GM23338 (cell line): Measurements from ENCODE around the gene RIT2. TPM values are rescaled to one million over a fixed set of nuclear protein-coding genes. Genes with fewer than 3 reads are reported as not detected.

Experiments
- ATAC-seq: fragments of 200-7000 bp; cut with Tn5 transposase; 3 replicates; pipeline ENCODE4 v1.9.1; 2020
- DNase-seq: peaks from one replicate; pipeline ENCODE4 v3.0.0-alpha.2; 2015; ENCODE audit warnings: low spot score
- H2AFZ ChIP-seq: fragments of 200-600 bp; sonication (generic); 2 replicates; pipeline ENCODE4 v1.8.0; 2016; ENCODE audit warnings: antibody characterized with exemption, mild to moderate bottlenecking, moderate library complexity
- H3F3A ChIP-seq: fragments of 200-600 bp; sonication (generic); replicated peaks from 2 replicates; pipeline ENCODE4 v1.8.0; 2017; ENCODE audit warnings: antibody characterized with exemption, mixed run types, low read depth
- H3K27ac ChIP-seq: fragments of 200-600 bp; sonication (generic); 2 replicates; pipeline ENCODE4 v1.6.1; 2016; ENCODE audit warnings: low read depth
- H3K27me3 ChIP-seq: fragments of 200-600 bp; sonication (generic); 2 replicates; pipeline ENCODE4 v1.8.0; 2016; ENCODE audit warnings: mild to moderate bottlenecking, mixed run types, moderate library complexity; ENCODE audit not compliant: insufficient read depth
- H3K36me3 ChIP-seq: fragments of 200-600 bp; sonication (generic); 2 replicates; pipeline ENCODE4 v1.8.0; 2016; ENCODE audit warnings: mild to moderate bottlenecking; ENCODE audit not compliant: insufficient read depth
- H3K4me1 ChIP-seq: fragments of 200-600 bp; sonication (generic); 2 replicates; pipeline ENCODE4 v1.8.0; 2016; ENCODE audit warnings: mild to moderate bottlenecking, moderate library complexity; ENCODE audit not compliant: insufficient read depth
- H3K4me2 ChIP-seq: fragments of 200-600 bp; sonication (generic); 2 replicates; pipeline ENCODE4 v1.7.1; 2017; ENCODE audit warnings: mixed run types
- H3K4me3 ChIP-seq: fragments of 200-600 bp; sonication (generic); 2 replicates; pipeline ENCODE4 v1.6.1; 2016; ENCODE audit warnings: mixed run types
- H3K79me2 ChIP-seq: fragments of 200-600 bp; sonication (generic); replicated peaks from 2 replicates; pipeline ENCODE4 v1.8.0; 2017; ENCODE audit warnings: mild to moderate bottlenecking; ENCODE audit not compliant: insufficient read depth
- H3K9me2 ChIP-seq: fragments of 200-600 bp; sonication (generic); 2 replicates; pipeline ENCODE4 v1.8.0; 2017; ENCODE audit not compliant: insufficient read depth
- H4K20me1 ChIP-seq: fragments of 200-600 bp; sonication (generic); replicated peaks from 2 replicates; pipeline ENCODE4 v1.8.0; 2017; ENCODE audit warnings: mild to moderate bottlenecking; ENCODE audit not compliant: insufficient read depth
- H3K27ac Mint-ChIP-seq: 2 replicates; pipeline ENCODE4 v1.8.0; 2020; ENCODE audit warnings: inconsistent platforms, mild to moderate bottlenecking, moderate library complexity, mixed read lengths
- H3K27me3 Mint-ChIP-seq: 3 replicates; pipeline ENCODE4 v1.8.0; 2022; ENCODE audit warnings: low read depth, mild to moderate bottlenecking, moderate library complexity, mixed read lengths, inconsistent platforms; ENCODE audit not compliant: insufficient read depth, poor library complexity
- H3K36me3 Mint-ChIP-seq: 3 replicates; pipeline ENCODE4 v1.8.0; 2021; ENCODE audit warnings: low read depth, mild to moderate bottlenecking, inconsistent platforms, moderate library complexity, mixed read lengths
- H3K4me1 Mint-ChIP-seq: 3 replicates; pipeline ENCODE4 v1.8.0; 2020; ENCODE audit warnings: mild to moderate bottlenecking, inconsistent platforms, mixed read lengths
- H3K4me3 Mint-ChIP-seq: 3 replicates; pipeline ENCODE4 v1.8.0; 2021; ENCODE audit warnings: moderate library complexity, mild to moderate bottlenecking, inconsistent platforms, mixed read lengths
- H3K9me3 Mint-ChIP-seq: 3 replicates; pipeline ENCODE4 v1.8.0; 2020; ENCODE audit warnings: moderate library complexity, mild to moderate bottlenecking, inconsistent platforms, mixed read lengths
- CREB1 ChIP-seq: fragments of 250-450 bp; sonication (Bioruptor Pico); IDR thresholded peaks from 2 replicates; pipeline ENCODE4 v1.5.0; 2020; ENCODE audit warnings: low read depth, mild to moderate bottlenecking, moderate library complexity
- CTCF ChIP-seq, 2 experiments: fragments of 200-600 bp in 1 of 2; sonication (generic) in 1 of 2; conservative IDR thresholded peaks; 2 replicates each; pipeline versions ENCODE4 v1.5.1 to v1.6.1; 2016 to 2017; ENCODE audit warnings: antibody characterized with exemption in 2 of 2, low read depth in 2 of 2, mild to moderate bottlenecking in 2 of 2, moderate library complexity in 1 of 2
- ETS1 ChIP-seq: IDR thresholded peaks from 2 replicates; pipeline ENCODE4 v1.6.1; 2016; ENCODE audit warnings: antibody characterized with exemption
- EZH2 ChIP-seq: fragments of 200-600 bp; sonication (generic); IDR thresholded peaks from one replicate; pipeline ENCODE4 v1.8.0; 2017; ENCODE audit warnings: antibody characterized with exemption, mild to moderate bottlenecking, low read depth; ENCODE audit not compliant: unreplicated experiment
- EZH2phosphoT487 ChIP-seq: fragments of 200-600 bp; sonication (generic); IDR thresholded peaks from one replicate; pipeline ENCODE4 v1.8.1; 2018; ENCODE audit warnings: antibody characterized with exemption; ENCODE audit not compliant: unreplicated experiment
- JUNB ChIP-seq: IDR thresholded peaks from one replicate; pipeline ENCODE4 v1.6.1; 2016; ENCODE audit warnings: antibody characterized with exemption; ENCODE audit not compliant: unreplicated experiment
- NANOG ChIP-seq: IDR thresholded peaks from 2 replicates; pipeline ENCODE4 v1.6.1; 2016; ENCODE audit warnings: antibody characterized with exemption, borderline replicate concordance
- POLR2AphosphoS5 ChIP-seq: IDR thresholded peaks from 2 replicates; pipeline ENCODE4 v1.6.1; 2016; ENCODE audit warnings: antibody characterized with exemption, low read depth
- STAT1 ChIP-seq: IDR thresholded peaks from one replicate; pipeline ENCODE4 v1.6.1; 2016; ENCODE audit warnings: antibody characterized with exemption; ENCODE audit not compliant: unreplicated experiment
- ZNF114 ChIP-seq: fragments of 250-450 bp; sonication (Bioruptor Pico); IDR thresholded peaks from 2 replicates; pipeline ENCODE4 v1.5.0; 2020; ENCODE audit warnings: mild to moderate bottlenecking, moderate library complexity
- ZNF331 ChIP-seq: fragments of 250-450 bp; sonication (Bioruptor Pico); IDR thresholded peaks from 2 replicates; pipeline ENCODE4 v1.5.0; 2020; ENCODE audit warnings: low read depth, mild to moderate bottlenecking, moderate library complexity
- polyA plus RNA-seq: library from polyadenylated mRNA; unstranded; fragments of >200 nt; fragmentation: Nextera tagmentation; extraction: Ambion mirVana; gene quantifications from 2 replicates; pipeline ENCODE4 v1.2.1, GENCODE V29; 2016
- total RNA-seq: library from RNA; depleted of rRNA; stranded (reverse); fragments of >200 nt; shearing (Covaris generic); gene quantifications from 2 replicates; pipeline ENCODE4 v1.2.3, GENCODE V29; 2014
- TF ChIP-seq, protein P1 (sequence below): fragments of 250-450 bp; sonication (Bioruptor Pico); IDR thresholded peaks from 2 replicates; pipeline ENCODE4 v1.5.0; 2020; ENCODE audit warnings: mild to moderate bottlenecking, moderate library complexity
- TF ChIP-seq, protein P2 (sequence below): IDR thresholded peaks from one replicate; pipeline ENCODE4 v1.6.1; 2018; ENCODE audit warnings: antibody characterized with exemption; ENCODE audit not compliant: unreplicated experiment

Gene RIT2
- total and polyA plus RNA-seq, 2 experiments from 2014 or later: 1.9 to 8.8 TPM

DNA sequence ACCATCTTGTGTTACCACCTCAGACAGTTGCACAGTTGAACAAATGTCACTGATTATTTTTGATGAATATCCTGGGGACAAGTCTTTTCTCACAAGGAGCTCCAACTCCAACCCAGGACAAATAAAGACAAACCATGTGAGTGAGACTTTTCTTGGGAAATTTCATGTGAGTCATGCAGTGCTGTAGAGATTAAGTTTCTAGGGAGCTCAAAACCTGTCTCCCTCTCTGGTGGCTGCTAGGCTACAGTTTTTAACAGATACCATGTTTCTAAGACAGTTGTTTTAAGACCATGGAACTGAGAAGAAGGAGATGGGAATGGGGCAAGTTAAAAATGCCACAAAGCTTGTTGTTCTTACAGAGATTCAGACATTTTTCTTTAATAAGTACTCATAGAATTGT lies 255.5 kb downstream of the RIT2 start:
- Mint-ChIP-seq H3K36me3 (no peaks in the 10 kb centered on the region), H3K27me3 (no peaks in the 10 kb centered on the region), H3K27ac (no peak overlapping the region), H3K4me1 (no peaks in the 10 kb centered on the region), H3K9me3 (no peaks in the 10 kb centered on the region), H3K4me3 (no peak overlapping the region)
- Histone ChIP-seq H3K4me3 (no peak overlapping the region), H3K36me3 (no peaks in the 10 kb centered on the region), H3F3A (no peaks in the 10 kb centered on the region), H3K4me1 (peaks cover 2% of the 10 kb centered on the region; the same call in 1 of the 2 replicates), H4K20me1 (no peaks in the 10 kb centered on the region), H3K27ac (no peak overlapping the region), H2AFZ (peak overlapping the region; percentile 54; the same call in 1 of the 2 replicates), H3K79me2 (no peaks in the 10 kb centered on the region), H3K9me2 (0 out of 2 replicates have a peak, but pooled peaks cover 1% of the 10 kb centered on the region), H3K4me2 (no peak overlapping the region), H3K27me3 (no peaks in the 10 kb centered on the region)
- DNase-seq: no peak
- ATAC-seq: no peak
- TF ChIP-seq, protein P1, sequence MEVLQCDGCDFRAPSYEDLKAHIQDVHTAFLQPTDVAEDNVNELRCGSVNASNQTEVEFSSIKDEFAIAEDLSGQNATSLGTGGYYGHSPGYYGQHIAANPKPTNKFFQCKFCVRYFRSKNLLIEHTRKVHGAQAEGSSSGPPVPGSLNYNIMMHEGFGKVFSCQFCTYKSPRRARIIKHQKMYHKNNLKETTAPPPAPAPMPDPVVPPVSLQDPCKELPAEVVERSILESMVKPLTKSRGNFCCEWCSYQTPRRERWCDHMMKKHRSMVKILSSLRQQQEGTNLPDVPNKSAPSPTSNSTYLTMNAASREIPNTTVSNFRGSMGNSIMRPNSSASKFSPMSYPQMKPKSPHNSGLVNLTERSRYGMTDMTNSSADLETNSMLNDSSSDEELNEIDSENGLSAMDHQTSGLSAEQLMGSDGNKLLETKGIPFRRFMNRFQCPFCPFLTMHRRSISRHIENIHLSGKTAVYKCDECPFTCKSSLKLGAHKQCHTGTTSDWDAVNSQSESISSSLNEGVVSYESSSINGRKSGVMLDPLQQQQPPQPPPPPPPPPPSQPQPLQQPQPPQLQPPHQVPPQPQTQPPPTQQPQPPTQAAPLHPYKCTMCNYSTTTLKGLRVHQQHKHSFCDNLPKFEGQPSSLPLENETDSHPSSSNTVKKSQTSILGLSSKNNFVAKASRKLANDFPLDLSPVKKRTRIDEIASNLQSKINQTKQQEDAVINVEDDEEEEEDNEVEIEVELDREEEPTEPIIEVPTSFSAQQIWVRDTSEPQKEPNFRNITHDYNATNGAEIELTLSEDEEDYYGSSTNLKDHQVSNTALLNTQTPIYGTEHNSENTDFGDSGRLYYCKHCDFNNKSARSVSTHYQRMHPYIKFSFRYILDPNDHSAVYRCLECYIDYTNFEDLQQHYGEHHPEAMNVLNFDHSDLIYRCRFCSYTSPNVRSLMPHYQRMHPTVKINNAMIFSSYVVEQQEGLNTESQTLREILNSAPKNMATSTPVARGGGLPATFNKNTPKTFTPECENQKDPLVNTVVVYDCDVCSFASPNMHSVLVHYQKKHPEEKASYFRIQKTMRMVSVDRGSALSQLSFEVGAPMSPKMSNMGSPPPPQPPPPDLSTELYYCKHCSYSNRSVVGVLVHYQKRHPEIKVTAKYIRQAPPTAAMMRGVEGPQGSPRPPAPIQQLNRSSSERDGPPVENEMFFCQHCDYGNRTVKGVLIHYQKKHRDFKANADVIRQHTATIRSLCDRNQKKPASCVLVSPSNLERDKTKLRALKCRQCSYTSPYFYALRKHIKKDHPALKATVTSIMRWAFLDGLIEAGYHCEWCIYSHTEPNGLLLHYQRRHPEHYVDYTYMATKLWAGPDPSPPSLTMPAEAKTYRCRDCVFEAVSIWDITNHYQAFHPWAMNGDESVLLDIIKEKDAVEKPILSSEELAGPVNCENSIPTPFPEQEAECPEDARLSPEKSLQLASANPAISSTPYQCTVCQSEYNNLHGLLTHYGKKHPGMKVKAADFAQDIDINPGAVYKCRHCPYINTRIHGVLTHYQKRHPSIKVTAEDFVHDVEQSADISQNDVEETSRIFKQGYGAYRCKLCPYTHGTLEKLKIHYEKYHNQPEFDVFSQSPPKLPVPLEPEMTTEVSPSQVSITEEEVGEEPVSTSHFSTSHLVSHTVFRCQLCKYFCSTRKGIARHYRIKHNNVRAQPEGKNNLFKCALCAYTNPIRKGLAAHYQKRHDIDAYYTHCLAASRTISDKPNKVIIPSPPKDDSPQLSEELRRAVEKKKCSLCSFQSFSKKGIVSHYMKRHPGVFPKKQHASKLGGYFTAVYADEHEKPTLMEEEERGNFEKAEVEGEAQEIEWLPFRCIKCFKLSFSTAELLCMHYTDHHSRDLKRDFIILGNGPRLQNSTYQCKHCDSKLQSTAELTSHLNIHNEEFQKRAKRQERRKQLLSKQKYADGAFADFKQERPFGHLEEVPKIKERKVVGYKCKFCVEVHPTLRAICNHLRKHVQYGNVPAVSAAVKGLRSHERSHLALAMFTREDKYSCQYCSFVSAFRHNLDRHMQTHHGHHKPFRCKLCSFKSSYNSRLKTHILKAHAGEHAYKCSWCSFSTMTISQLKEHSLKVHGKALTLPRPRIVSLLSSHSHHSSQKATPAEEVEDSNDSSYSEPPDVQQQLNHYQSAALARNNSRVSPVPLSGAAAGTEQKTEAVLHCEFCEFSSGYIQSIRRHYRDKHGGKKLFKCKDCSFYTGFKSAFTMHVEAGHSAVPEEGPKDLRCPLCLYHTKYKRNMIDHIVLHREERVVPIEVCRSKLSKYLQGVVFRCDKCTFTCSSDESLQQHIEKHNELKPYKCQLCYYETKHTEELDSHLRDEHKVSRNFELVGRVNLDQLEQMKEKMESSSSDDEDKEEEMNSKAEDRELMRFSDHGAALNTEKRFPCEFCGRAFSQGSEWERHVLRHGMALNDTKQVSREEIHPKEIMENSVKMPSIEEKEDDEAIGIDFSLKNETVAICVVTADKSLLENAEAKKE (CRISPR knock-in tag): no peak
- no peak for TF ChIP-seq ZNF331 (CRISPR knock-in tag)
- TF ChIP-seq ETS1: no peak
- no peak for TF ChIP-seq EZH2phosphoT487
- no peak for TF ChIP-seq ZNF114 (CRISPR knock-in tag)
- TF ChIP-seq EZH2: no peak
- TF ChIP-seq CTCF (conservative IDR thresholded peaks at IDR 0.05; ENCODE audit: low read depth in 2 of 2): no peak
- TF ChIP-seq, protein P2, sequence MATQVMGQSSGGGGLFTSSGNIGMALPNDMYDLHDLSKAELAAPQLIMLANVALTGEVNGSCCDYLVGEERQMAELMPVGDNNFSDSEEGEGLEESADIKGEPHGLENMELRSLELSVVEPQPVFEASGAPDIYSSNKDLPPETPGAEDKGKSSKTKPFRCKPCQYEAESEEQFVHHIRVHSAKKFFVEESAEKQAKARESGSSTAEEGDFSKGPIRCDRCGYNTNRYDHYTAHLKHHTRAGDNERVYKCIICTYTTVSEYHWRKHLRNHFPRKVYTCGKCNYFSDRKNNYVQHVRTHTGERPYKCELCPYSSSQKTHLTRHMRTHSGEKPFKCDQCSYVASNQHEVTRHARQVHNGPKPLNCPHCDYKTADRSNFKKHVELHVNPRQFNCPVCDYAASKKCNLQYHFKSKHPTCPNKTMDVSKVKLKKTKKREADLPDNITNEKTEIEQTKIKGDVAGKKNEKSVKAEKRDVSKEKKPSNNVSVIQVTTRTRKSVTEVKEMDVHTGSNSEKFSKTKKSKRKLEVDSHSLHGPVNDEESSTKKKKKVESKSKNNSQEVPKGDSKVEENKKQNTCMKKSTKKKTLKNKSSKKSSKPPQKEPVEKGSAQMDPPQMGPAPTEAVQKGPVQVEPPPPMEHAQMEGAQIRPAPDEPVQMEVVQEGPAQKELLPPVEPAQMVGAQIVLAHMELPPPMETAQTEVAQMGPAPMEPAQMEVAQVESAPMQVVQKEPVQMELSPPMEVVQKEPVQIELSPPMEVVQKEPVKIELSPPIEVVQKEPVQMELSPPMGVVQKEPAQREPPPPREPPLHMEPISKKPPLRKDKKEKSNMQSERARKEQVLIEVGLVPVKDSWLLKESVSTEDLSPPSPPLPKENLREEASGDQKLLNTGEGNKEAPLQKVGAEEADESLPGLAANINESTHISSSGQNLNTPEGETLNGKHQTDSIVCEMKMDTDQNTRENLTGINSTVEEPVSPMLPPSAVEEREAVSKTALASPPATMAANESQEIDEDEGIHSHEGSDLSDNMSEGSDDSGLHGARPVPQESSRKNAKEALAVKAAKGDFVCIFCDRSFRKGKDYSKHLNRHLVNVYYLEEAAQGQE: no peak
- TF ChIP-seq POLR2AphosphoS5: no peak
- no peak for TF ChIP-seq NANOG
- TF ChIP-seq JUNB: no peak
- TF ChIP-seq CREB1 (CRISPR knock-in tag): no peak
- TF ChIP-seq STAT1: no peak
